Measurements from ENCODE around the gene VPS18.

VPS18 gene

GRCh38 chr15:40871749-40872617 lies 22.3 kb upstream of the VPS18 start:
- DNase-seq: peak; percentile 34

DNA sequence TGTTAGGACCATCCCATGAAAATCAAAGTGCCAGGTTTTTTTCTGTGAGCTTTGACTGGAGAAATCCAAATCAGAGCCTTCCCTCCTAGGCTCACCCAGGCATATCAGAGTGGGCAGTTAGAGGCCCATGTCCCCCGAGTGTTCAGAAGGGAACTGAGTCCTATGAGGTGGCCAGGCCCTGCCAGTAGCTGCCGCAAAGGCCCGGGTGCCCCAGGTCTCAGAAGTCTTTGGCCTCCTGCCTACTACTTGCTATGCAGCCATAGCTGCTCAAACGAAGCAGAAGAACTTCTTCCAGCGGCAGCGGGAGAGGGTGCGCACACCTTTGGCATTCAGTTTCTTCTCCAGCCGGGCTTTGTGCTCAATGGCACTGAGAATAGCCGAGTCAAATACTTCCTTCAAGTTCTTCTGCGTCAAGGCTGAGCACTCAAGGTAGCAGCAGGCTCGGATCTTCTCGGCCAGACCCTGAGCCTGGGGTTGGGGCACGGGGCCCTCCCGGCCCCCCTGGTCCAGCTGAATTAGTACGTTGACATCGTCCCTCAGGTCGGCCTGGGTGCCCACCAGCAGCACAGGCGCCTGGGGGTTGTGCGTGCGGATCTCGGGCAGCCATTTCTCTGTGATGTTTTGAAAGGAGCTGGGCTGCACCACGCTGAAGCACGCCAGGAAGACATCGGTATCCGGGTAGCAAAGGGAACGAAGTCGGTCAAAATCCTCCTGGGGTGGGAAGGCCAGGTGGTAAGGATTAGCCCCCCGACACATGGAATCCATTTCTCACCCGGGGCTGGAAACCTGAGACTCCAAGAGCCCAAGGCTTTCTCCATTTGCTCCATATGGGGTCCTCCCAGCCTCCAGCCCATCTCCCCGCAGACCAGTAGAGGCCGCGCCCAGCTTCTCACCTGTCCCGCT lies 21.2 kb upstream of the VPS18 start:
- DNase-seq: no peak

DNA sequence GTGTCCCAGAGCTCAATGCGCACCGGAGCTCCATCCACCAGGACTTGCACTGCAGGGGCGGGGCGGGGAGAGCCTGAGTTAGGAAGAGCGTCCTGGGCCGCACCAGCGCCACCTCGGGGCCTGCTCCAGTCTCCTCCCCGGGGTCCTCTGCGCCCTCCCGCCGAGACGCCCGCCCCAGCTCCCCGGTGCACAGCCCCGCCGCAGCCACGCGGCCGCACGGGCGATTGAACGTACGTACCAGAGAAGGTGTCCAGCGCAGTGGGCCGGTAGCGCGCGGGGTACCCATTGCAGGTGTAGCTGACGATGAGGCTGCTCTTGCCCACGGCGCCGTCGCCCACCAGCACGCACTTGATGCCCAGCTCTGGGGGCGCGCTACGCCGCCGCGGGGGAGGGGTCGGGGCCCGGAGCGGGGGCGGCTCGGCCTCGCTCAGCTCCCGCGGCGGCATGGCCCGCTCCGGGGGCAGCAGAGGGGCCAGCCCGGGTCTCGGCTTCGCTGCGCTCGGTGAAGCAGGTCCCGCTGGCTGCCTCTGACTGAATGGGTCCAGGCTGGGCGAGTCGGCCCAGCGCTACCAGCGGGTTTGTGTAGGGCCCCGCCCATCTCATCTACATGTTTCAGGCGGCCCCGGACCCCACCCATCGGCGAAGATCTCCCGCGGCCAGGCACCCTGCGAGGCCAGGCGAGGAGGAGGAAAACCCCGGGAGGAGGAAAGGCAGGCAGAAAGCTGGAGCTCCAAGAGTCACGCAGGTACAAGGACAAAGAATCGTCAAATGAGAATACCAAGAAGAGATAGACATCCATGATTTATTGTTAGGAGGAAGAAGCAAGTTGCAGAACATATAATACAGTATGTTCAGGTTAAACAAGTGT lies 20.3 kb upstream of the VPS18 start, which contains the start of gene RHOV:
Gene RHOV (minus strand): TSS at position 541 of the 868 bp plus-strand sequence. CDS start 95 bp downstream, at position 446.
- peak; percentile 76 for DNase-seq

DNA sequence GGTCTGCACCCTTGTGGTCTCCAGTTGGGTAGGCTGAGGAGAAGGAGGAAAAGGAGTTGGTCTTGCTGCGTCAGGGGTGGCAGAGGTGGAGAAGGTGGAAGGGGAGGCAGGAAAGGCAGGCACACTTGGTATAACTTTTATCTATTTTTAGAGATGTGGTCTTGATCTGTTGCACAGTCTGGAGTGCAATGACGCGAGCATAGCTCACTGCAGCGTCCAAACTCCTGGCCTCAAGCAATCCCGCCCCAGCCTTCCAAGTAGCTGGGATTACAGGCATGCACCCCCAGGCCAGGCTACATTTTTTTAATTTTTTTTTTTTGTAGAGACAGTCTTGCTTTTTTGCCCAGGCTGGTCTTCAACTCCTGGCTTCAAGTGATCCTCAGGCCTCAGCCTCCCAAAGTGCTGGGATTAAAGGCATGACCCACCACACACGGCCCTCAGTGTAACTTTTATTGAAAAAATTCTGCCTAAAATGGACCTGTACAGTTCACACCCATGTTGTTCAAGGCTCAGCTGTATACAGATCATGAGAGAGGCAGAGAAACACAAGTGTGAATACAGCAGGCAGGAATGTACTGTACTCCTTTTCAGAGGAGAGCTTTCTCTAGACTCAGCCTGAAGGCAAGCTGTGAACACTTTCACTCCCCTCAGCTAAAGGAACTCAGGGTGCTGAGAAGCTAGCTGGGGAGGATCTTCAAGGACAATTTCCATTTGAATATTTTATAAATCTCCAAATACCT lies 18.1 kb upstream of the VPS18 start:
- no peak for DNase-seq

DNA sequence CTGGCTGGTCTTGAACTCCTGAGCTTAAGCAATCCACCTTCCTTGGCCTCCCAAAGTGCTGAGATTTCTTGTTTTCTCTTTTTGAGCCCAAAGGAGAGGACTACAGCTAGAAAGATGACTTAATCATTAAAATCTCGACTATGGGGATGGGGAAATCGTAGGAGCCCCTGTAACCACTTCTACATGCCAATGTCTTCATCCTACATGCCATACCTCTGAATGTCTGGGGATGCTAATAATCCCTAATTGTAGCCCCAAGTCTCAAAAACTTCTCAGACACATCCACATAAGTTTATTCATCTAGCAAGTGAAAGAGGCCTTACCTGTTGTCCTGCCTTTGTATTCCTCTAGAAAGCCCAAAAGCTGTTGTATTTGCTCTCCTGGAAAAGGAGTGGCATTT lies 16.6 kb upstream of the VPS18 start:
- no peak for DNase-seq

- DNase-seq: no peak
These were observed 15.5 kb upstream of the VPS18 start for GRCh38 chr15:40878785-40879184.

DNA sequence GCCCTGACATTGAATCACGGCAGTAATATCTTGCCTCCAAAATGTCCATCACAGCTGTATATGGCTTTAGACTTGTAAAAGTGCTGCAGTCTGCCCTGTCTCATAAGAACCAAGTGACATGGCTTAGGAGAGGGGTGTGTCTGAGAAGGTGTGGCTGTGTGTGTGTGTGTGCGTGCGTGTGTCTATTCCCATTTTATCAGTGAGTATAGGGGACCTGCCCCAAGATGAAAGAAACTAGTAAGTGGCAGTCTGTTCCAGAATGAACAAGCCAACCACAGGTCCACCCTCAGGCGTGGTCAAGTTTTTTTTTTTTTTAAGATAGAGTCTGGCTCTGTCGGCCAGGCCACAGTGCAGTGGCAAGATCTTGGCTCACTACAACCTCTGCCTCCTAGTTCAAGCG lies 14.6 kb upstream of the VPS18 start:
- no peak for DNase-seq

DNA sequence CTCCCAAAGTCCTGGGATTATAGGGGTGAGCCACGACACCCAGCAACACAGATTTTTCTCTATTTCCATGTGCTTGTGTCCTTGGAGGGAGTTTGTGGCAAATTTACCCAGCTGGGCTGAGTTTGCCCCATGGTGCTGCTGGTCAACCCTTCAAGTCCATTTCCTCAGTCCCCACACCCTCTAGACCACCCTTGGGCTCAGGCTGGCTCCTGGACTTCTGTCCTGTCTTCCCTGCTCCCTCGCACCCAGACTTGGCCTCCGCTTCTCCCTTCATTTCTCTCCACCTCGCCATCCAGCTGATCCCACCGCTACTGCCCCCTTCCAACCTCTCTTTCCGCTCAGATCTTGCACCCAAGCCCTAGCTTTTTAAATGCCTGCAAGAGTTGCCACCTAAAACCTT lies 12.9 kb upstream of the VPS18 start:
- no peak for DNase-seq

- no peak for DNase-seq
These were observed 7.7 kb upstream of the VPS18 start for GRCh38 chr15:40886586-40886985.

DNA sequence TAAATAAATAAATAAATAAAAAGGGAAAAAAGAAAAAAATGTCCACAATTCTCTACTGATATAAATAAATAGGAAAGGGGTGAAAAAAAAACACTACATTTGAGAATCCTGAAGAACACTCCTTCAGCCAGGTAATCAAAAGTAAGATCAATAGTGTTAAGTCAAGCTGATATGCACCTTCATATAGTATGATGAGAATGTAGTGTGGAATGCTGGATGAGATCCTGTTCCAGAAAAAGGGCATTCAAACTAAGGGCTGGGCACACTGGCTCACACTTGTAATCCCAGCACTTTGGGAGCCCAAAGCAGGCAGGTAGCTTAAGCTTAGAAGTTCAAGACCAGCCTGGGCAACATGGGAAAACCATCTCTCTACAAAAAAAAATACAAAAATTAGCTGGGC lies 5.1 kb upstream of the VPS18 start:
- DNase-seq: no peak

- no peak for DNase-seq
These were observed 3.1 kb upstream of the VPS18 start for GRCh38 chr15:40891138-40891537.

DNA sequence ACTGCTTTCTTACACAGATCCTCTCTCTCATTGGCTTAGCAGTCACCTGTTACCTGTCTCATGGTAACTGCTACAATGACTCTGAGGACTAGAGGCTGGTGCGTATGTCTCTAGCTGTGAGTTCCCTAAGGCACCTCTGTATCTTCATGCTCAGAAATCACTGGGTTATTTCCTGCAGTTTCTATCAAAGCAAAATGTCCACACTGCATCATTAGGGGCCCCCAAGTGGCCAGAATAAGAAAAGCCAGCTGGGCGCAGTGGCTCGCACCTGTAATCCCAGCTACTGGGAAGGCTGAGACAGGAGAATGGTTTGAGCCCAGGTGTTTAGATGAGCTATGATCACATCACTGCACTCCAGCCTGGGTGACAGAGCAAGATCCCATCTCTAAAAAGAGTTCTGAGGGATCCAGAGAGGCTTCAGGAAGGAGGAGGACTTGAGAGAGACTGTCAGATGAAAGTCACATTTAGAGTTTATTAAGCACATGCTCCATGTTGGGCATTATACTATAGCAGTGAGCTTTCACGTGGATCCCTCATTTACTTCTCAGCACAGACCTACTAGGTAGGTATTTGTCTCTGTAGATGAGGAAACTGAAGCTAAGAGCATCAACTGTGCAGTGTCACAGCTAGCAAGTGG lies 2.3 kb upstream of the VPS18 start:
- DNase-seq: peak; percentile 42

DNA sequence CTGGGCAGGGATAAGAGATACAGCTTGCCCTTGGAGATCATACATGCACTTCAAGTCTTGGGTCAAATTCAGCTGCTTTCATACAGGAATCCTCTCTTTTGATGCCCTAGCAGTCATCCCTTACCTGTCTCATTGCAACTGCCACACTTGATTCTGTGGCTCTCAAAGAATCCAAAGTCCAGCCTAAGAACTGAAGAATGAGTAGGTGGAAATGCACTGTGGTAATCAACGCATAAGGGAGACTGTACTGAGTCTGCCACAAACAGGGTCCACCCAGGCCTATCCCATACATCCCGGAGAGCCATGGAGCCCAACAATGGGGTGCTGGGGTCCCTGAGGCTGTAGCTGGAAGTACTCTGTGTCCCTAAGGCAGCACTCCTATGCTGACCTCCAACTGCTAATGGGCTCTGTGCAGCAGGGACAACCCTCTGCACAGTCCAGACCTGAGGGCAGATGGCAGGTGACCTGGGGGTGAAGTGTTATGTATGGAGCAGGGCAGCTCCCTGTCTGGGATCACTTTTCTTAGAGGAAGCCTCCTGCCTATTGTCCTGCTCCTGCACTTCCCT lies 1.7 kb upstream of the VPS18 start:
- no peak for DNase-seq

DNA sequence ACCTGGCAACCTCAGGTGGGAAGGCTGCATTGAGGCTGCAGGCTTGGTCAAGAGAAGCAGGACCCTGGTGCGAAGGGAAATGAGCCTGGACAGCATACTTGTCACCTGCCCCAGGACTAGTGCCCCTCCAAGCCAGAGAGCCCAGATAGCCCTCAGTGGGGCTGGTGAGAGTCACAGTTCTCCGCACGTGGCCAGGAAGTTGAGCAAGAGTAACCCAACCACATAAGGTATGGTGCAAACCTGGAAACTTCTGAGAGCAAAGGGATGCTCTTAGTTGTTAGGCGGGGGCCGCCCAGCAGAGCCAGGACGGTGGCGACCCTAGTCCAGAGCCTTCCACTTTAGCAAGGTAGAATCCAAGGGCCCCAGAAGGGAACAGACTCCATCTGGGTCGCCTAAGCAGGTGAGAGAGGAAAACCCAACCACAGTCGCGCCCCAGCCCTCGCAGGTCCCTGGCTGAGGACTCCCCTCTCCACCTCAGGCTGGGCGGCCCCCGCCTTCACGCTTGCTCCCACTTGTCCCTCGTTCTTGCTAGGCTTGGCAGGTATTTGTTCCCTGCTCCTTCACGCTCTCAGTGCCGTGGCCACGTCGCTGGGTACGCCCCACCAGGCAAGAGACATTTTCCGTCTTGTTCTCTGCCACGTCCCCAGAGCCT lies 1.1 kb upstream of the VPS18 start:
- DNase-seq: no peak

DNA sequence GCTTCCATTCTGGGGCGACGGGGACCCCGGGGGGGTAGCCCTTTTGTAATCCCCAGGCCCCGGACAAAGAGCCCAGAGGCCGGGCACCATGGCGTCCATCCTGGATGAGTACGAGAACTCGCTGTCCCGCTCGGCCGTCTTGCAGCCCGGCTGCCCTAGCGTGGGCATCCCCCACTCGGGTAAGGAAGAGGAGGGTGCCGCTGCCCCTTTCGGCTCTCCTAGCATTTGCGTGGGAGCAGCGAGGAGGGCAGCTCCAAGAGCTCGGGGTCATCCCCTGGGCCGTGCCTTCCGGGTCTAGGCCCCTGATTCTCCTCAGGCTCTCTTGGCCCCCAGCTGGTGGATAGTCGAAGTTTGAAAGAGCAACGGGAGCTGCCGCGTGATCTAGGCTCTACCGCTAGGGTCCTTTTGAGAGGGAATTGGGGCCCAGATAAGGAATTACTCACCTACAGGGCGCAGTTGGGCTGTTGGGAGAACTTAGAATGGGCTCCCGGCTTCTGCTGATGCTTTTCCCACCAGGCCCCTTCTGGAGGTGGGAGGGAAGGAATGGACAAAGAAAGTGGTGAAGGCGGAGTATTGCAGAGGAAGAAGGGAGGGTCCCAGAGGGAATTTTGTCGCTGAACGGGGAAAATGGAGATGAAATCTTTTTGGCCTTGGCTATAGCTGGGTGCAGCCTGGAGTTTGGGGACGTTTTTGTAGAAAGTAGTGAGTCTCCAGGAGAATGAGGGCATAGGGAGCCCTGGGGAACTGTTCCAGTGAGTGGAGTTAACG lies 615 bp downstream of the VPS18 start:
- DNase-seq: peak; percentile 71

DNA sequence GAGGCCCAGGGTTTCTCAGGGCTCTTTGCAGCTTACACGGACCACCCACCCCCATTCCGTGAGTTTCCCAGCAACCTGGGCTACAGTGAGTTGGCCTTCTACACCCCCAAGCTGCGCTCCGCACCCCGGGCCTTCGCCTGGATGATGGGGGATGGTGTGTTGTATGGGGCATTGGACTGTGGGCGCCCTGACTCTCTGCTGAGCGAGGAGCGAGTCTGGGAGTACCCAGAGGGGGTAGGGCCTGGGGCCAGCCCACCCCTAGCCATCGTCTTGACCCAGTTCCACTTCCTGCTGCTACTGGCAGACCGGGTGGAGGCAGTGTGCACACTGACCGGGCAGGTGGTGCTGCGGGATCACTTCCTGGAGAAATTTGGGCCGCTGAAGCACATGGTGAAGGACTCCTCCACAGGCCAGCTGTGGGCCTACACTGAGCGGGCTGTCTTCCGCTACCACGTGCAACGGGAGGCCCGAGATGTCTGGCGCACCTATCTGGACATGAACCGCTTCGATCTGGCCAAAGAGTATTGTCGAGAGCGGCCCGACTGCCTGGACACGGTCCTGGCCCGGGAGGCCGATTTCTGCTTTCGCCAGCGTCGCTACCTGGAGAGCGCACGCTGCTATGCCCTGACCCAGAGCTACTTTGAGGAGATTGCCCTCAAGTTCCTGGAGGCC lies 5.4 kb downstream of the VPS18 start:
- DNase-seq: no peak

- DNase-seq: no peak
These were observed 6.2 kb downstream of the VPS18 start for GRCh38 chr15:40900256-40901052.

DNA sequence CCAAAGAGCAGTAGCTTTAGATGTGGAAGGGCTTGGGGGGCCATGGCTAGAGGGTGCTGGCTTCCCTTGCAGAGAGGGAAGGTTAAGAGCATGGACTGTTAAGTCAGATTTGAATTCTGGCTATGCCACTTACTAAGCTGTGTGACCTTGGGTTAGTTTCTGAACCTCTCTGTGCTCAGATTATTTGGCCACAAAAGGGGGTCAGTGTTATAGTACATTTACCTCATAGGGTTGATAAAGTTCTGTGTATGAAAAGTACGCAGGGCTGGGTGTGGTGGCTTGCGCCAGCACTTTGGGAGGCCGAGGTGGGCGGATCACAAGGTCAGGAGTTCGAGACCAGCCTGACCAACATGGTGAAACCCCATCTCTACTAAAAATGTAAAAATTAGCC lies 6.8 kb downstream of the VPS18 start:
- no peak for DNase-seq

Measured in stimulated activated CD8-positive, alpha-beta memory T cell treated with anti-CD3 and anti-CD28 coated beads, Interleukin-4, amount 100 ng/mL, for 48 hours (primary cell).